HG03575 (cell line): ENCODE results near the gene ULBP1.
"Not testable (repeated sequence)": the region's sequence is repeated elsewhere in the genome, so short reads cannot be mapped to it uniquely, and the experiment has no call there.

Source experiments
- ATAC-seq: cut with Tn5 transposase; IDR thresholded peaks from one replicate; pipeline ENCODE4 v1.9.1; 2021; ENCODE audit not compliant: unreplicated experiment, insufficient number of reproducible peaks, low FRiP score; ENCODE audit errors: extremely low read depth

The ULBP1 gene, protein sequence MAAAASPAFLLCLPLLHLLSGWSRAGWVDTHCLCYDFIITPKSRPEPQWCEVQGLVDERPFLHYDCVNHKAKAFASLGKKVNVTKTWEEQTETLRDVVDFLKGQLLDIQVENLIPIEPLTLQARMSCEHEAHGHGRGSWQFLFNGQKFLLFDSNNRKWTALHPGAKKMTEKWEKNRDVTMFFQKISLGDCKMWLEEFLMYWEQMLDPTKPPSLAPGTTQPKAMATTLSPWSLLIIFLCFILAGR

DNA sequence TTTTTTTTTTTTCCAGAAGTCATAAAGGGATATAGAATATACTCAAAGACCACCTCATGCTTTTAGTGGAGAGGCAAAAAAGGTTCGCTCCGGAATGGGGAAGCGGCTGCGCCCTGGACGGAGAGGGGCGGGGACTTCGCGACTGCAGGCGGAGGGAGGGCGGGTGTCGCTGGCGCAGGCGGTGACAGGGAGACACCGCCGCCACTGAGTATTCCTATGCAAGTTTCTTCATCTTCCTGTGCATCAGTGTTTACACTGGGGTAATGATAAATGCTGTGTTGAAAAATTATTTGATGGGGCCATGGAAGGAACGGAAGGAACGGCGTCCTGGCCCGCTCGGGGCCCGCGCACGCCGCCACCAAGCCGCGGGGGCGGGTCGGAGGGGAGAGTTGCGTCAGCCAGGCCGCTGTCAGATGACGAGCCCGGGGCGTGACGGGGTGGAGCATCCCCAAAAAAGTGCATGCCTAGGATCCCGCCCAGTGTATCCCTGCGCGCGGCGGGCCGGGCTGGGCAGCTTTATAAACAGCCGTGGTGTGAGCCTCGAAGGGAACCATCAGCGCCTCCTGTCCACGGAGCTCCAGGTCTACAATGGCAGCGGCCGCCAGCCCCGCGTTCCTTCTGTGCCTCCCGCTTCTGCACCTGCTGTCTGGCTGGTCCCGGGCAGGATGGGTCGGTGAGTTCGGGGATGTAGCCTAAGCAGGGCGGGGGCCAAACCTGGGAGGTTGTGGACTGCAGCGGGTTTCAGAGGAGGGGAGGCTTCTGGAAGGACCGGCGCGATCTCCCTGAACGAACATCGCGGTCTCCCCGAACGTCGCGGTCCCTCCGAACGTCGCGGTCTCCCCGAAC is at the start of gene ULBP1:
ULBP1 (plus strand) TSS at position 482 of the 846 bp plus-strand sequence; CDS start at position 589, 107 bp downstream.
- no peak for ATAC-seq

DNA sequence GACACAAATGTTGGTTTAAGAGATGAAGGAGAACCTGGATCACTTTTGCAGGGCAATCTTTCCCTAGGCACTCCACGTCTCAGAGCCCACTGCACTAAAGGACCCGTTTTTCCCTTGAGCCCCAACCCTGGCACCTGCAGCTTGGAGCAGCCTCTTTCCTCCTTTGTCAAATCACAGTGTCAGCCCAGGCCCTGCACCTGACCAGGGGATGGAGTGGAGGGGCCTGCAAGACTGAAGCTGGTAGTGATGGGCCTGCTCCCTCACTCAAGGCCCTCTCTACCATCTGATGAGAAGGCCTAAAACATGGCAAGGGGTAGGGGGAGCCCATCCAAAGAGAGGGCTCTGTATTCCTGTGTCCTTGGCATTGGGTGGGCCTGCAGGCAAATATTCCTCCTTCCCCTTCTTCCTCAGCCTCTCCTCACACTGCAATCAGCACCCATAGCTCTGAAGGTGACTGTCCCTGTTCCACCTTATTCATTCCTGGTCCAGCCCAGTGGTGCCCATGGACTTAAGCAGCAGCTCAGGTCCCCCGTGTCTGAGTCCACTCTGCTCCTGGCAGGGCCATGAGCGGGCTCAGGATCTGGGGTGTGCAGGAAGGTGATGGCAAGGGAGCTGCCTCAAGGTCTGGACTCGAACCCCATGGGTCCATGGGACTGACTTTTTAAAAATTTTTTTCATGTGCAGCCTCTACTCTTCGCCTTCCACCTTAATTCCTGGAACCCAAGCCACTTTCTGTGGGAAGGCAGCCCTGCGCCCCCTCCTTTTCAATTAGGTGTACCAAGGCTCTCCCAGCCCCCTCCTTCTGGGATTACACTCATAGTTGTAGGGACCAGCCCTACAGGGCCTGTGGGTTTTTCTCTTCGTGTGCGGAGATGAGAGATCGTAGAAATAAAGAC is 47.5 kb upstream of the ULBP1 start:
- no peak for ATAC-seq

DNA sequence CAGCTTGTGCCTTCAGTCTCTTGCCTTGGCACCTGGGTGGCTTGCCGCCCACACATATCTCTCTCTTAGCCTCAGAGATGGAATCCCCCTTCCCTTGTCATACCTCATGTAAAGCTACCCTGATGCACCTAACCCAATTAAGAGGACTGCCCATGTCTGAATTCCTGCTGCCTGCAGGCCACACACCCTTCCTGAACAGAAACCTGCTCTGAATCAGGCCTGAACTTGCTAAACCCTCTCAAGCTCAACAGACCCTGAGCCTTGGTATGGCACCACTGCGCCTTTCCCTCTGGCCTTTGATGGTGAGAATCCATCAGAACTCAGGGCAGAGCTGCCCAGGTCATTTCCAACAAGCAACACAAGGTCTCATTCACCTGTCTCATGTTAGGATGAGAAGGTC is 46.1 kb upstream of the ULBP1 start:
- no peak for ATAC-seq

DNA sequence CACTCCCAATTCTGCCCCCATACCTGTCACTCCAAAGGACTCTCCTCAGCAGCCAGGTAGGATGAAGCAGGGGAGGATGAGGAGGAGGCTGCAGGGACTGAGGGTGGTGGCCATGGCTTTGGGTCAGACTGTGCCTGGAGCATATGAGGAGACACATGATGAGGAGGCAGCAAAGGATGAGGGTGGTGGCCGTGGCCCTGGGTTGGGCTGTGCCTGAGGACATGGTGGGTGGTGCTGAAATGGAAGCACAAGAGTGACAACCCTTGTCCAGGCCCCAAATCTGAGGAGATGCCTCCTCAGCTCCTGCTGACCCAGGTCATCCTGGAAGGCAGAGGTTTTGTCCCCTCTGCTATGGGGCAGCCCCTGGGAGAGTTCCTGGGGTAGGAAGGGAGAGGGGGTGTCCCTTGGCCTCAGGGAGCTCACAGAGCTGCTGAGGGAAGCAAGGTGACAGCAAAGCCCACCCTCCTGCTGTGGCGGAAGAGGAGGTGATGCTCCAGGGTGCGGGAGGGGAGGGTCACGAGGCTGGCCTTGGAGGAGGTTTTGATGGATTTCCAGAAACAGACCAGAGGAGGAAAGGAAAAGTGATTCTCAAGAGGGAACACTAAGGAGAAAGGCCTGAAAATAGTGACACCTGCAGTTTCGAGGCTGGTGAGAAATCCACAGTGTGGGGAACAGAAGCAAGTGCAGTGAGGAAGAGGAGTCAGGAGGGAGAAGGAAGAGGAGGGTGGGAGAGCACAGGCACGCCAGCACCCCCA is 45.4 kb upstream of the ULBP1 start:
- no peak for ATAC-seq

DNA sequence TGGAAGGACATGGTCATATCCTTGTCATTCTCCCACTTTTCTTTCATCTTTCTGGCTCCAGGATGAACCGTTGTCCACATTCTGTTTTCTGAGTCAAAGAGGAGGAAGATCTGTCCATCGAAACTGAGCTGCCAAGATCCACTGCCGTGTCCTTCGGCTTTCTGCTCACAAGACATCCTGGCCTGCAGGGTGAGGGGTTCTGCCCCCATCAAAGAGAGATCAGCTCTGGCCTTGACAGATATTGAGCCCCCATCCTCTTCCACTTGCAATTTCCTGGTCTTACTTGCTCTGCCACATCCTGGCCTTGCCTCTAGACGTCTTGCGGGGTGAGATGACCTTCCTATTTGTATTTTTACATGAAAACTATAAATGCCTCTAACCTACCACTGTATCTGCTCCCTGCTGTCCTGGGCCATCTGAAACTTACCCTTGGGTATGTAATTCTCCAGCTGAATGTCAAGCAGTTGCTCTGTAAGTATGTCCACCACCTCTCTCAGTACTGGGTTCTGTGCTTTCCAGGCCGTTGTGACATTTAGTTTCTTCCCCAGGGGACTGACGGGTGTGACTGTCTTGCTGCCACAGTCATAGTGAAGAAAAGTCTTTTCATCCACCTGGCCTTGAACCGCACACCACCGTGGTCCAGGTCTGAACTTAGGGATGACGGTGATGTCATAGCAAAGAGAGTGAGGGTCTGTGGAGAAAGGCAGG is 44.5 kb upstream of the ULBP1 start:
- not testable (repeated sequence) for ATAC-seq

DNA sequence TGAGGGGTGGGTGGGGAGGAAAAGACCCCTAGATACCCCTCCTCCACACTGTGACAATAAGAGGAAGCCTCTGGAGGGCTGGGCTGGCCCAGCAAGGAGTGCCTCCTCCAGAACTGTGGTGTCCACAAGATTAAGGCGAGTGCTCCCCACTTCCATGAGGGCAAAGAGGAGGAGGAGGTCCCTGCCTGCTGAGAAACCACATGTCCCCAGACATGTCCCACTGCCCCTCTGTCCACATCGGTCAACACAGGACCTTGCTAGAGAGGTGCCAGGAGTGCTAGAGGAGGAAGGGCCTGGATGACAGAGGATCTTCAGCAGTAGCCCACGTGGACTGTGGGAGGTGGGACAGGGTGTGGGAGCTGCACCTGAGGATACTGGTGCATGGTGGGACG is 43.9 kb upstream of the ULBP1 start:
- no peak for ATAC-seq

DNA sequence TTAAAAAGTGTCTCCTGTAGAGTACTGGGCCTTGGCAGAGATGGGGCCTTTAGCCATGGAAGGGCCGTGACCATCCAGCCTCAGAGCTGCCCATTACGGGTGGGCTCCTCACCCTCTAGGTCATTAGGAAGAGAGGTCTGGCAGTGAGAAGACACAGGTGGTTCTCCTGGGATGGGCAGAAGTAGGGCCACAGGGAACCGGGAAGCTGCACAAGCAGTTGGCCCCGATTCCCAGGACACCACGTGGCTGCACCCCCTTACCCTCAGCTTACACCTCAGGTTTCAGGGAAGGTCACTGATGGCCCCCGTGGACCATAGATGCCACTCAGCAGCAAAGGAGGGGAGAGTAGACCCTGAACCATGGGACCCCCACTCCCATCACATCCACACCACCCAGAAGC is 42.4 kb upstream of the ULBP1 start:
- no peak for ATAC-seq

DNA sequence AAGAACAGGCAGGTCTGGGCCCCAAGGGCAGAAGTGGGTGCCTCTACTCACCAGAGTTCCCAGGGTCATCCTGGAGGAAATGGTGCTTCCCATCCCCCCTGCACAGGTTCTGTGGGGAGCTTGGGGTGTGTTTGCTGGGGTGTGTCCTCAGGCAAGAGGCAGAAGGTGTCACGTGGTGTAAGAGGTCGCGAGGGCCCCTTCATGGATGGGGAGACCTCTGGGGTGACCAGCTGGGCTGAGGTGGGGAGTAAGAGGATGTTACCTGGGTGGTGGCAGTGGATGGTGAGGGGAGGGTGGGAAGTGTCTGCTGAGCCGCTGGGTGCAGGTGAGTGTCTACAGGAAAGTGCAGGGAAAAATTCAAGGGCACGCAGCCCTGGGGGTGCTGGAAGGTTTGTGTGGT is 41.7 kb upstream of the ULBP1 start:
- not testable (repeated sequence) for ATAC-seq

DNA sequence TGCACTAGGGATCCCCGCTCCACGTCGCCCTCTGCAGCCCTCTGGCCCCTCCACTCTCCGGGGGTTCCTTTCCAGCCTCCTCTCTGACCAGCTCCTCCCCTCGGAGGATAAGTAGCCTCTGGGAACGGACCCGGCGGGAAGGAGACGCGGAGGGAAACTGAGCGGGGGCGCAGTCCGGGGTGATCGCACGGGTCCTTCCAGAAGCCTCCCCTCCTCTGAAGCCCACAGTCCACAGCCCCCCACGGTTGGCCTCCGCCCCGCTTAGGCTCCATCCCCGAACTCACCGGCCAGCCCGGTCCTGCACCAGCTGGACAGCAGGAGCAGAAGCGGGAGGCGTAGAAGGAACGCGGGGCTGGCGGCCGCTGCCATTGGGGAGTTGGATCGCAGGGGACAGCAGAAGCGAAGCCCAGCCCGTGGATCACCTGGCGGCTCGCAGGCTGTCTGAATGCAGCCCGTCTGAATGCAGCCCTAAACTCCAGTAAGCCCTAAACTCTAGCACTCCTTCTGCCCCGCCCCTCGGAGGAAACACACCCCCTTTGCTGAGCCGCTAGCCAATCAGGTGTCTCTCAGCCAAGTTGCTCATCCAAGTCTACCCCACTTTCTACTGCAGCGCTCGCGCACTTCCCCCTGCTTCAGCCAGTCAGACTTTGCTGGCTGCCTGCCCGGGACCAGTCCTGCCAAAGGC is 41.0 kb upstream of the ULBP1 start, which contains the start of gene RAET1G:
RAET1G (minus strand) TSS at position 480 of the 685 bp plus-strand sequence; CDS start at position 369, 111 bp downstream.
- no peak for ATAC-seq

DNA sequence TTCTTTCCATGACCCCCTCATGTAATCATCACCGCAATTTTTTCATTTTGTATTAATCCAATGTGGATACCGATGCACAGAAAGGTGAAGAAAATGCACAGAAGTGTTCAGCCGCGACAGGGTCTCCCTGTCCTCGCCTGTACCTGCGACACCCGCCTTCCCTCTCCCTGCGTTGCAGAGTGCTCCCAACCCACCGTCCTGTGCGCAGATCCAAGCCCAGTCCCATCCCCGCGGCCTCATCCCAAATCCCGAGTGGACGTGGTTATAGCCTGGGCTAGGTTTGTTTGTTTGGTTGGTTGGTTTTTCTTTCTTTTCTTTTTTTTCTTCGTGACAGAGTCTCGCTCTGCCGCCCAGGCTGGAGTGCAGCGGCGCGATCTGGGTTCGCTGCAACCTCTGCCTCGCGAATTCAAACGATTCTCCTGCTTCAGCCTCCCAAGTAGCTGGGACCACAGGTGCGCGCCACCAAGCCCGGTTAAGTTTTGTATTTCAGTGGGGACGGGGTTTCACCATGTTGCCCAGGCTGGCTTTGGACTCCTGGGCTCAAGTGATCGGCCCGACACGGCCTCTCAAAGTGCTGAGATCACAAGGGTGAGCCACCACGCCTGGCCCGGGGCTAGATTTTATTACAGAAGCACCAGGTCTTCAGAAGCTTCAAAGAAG is 40.3 kb upstream of the ULBP1 start:
- ATAC-seq, result no peak

DNA sequence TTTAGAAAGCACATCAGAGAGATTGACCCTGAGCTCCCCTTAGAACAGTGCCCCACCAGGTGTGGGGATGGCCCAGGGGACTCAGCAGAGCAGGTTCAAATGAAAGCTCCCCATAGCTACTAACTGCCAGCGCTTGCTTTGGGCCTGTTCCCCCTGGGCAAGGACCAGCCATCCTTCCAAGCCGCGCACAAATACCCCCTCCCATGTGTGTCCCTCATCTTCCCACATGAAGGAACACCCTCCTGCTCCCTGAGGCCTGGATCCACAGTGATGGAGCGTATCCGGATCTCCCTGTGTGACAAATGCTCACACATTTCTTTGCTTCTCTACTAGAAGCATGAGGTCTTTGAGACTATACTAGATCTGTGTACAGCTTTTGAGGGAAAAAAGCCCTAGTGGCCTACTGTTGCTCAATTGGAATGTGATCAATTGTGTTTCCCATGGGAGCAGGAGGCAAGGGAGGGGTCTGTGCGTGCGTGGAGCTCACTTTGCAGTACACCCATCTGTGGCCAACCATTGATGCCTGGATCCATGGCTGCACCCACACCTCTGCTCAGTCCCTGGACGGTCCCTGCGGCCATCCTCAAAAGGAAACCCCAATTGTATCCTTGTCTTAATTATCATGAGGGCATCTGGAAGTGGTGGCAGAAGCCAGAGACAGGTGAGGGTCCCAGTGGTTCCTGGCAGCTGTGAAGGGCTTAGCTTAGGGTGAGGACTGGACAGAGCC is 39.4 kb upstream of the ULBP1 start:
- ATAC-seq, result no peak

DNA sequence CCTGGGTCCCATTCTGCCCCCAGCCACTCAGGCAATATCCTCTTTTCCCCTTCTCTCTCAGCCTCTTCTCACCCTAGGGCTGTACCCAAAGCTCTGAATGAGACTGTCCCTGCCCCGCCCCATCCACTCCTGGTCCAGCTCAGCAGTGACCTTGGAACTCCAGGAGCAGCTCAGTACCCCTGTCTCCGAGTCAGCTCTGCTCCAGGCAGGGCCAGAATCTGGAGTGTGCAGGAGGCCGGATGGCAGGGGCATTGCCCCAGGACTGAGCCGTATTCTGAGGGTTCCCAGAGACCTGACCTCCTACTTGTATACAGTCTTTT is 38.9 kb upstream of the ULBP1 start:
- ATAC-seq, result no peak

DNA sequence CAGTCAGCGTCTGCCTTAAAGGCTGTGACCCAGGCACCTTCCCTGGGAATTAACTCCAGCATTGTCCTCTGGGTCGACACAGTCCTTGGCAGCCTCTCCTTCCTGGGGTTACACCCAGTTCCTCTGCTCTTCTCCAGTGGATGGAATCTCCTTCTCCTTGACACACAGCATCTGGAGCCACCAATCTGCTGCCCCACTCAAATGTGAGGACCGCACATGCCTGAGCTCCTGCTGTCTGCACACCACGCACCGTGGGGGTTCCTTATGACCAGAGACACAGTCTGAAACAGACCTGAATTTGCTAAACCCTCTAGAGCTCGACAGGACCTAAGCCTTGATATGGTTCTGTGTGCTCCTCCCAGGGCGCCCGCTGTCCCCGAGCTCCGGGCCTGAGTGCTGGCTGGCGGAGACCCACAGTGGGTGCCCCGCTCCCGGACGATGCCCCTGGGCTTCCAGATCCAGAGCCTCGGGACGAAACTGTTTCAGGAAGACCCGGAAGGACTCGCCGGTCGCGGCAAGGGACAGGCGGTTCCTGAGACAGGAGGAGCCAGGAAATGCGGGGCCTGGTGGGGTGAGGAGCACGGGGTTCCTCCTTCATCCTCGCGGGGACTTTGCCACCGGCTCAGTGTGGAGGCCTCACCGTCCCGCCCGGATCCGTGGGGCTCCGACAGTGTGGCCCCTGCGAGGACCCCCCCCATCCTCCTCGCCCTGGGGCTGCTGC is 38.3 kb upstream of the ULBP1 start:
- ATAC-seq, result no peak

DNA sequence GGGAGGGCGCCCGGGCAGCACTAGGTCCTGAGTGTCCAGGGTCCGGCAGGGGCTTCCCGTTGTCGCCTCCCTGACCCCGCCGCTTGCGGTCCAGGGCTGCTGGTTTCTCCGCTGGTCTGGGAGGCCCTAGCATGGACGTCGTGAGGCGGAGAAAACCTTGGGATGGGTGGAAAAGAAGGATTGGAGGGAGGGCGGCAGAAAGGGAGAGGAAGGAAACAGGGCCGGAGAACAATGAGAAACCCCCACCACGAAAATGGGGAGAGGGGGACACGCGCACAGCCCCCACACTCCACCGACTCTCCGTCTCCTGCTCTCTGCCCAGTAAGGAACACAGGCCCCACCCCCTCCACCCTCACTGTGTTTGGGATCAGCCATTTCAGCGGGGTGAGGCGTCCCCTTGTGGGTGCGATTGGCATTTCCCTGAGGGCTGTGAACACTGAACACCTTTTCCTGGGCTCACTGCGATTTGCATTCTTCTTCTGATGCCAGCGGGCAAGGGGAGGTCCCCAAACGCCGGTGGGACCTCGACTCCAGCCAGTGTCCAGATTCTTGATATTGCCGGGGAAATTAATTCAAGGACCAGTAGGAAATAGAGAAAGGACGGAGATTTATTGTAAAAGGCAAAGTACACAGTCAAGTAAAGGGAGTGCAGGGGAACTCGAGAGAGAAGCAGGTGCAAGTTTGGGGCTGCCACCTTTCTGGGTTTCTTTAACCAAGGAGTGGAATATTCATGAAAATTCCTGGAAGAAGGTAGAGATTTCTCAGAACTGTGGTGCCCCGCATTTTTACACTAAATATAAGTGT is 37.6 kb upstream of the ULBP1 start:
- no peak for ATAC-seq

DNA sequence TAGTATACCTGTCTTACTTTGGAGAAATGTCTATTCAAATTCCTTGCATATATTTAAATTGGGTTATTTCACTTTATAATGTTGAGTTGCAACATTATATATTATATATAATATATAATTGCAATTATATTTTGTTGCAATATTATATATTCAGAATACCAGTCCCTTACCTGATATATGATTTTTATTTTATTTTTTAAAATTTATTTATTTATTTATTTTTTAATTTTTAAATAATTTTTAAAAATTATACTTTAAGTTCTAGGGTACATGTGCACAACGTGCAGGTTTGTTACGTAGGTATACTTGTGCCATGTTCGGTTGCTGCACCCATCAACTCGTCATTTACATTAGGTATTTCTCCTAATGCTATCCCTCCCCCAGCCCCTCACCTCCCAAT is 36.7 kb upstream of the ULBP1 start:
- ATAC-seq, result not testable (repeated sequence)
